H9 (cell line): ENCODE results near the gene SLC35F3. TPM values are rescaled to one million over a fixed set of nuclear protein-coding genes. Genes with fewer than 3 reads are reported as not detected.

Experiments
- DNase-seq: peaks from one replicate; pipeline ENCODE4 v3.0.0-alpha.2; 2017
- H2AFZ ChIP-seq: one replicate; pipeline ENCODE4 v1.6.1; 2013; ENCODE audit warnings: mild to moderate bottlenecking, low read length, control low read depth, moderate library complexity
- H2AK5ac ChIP-seq: 2 replicates; pipeline ENCODE4 v1.6.1; 2013; ENCODE audit warnings: low read length, control low read depth, mixed read lengths; ENCODE audit not compliant: insufficient read length
- H2BK120ac ChIP-seq: one replicate; pipeline ENCODE4 v1.6.1; 2013; ENCODE audit warnings: low read depth, mild to moderate bottlenecking, low read length, control low read depth, inconsistent platforms; ENCODE audit not compliant: poor library complexity, severe bottlenecking
- H2BK12ac ChIP-seq: 2 replicates; pipeline ENCODE4 v1.6.1; 2013; ENCODE audit warnings: low read length, control low read depth, mixed read lengths, low read depth; ENCODE audit not compliant: insufficient read length
- H2BK15ac ChIP-seq: 2 replicates; pipeline ENCODE4 v1.6.1; 2013; ENCODE audit warnings: low read depth, low read length, control low read depth
- H2BK20ac ChIP-seq: one replicate; pipeline ENCODE4 v1.6.1; 2013; ENCODE audit warnings: low read depth, mild to moderate bottlenecking, low read length, control low read depth, inconsistent platforms; ENCODE audit not compliant: poor library complexity, severe bottlenecking
- H2BK5ac ChIP-seq: 2 replicates; pipeline ENCODE4 v1.6.1; 2013; ENCODE audit warnings: low read length, control low read depth, mixed read lengths; ENCODE audit not compliant: insufficient read length
- H3K14ac ChIP-seq: 2 replicates; pipeline ENCODE4 v1.6.1; 2013; ENCODE audit warnings: low read length, control low read depth; ENCODE audit not compliant: insufficient read depth
- H3K18ac ChIP-seq: 2 replicates; pipeline ENCODE4 v1.6.1; 2013; ENCODE audit warnings: low read depth, mild to moderate bottlenecking, mixed read lengths, low read length, control low read depth; ENCODE audit not compliant: insufficient read length
- H3K23ac ChIP-seq: 2 replicates; pipeline ENCODE4 v1.6.1; 2013; ENCODE audit warnings: low read length, control low read depth, mixed read lengths, low read depth; ENCODE audit not compliant: insufficient read length
- H3K23me2 ChIP-seq: 2 replicates; pipeline ENCODE4 v1.6.1; 2013; ENCODE audit warnings: low read depth, mild to moderate bottlenecking, mixed read lengths, low read length, control low read depth; ENCODE audit not compliant: insufficient read length, poor library complexity, severe bottlenecking
- H3K27ac ChIP-seq: 2 replicates; pipeline ENCODE4 v1.5.1; 2013; ENCODE audit warnings: low read length, control low read depth, mixed read lengths, low read depth; ENCODE audit not compliant: insufficient read length
- H3K27me3 ChIP-seq: 2 replicates; pipeline ENCODE4 v1.6.1; 2013; ENCODE audit warnings: low read length, control low read depth, inconsistent platforms; ENCODE audit not compliant: insufficient read depth
- H3K4ac ChIP-seq: 2 replicates; pipeline ENCODE4 v1.6.1; 2013; ENCODE audit warnings: low read depth, mild to moderate bottlenecking, control low read depth, inconsistent platforms, low read length, moderate library complexity
- H3K4me1 ChIP-seq: 2 replicates; pipeline ENCODE4 v1.6.1; 2013; ENCODE audit warnings: low read length, control low read depth, inconsistent platforms; ENCODE audit not compliant: insufficient read depth
- H3K4me2 ChIP-seq: 2 replicates; pipeline ENCODE4 v1.6.1; 2013; ENCODE audit warnings: low read length, control low read depth, mixed read lengths; ENCODE audit not compliant: insufficient read length, insufficient read depth
- H3K56ac ChIP-seq: 2 replicates; pipeline ENCODE4 v1.6.1; 2013; ENCODE audit warnings: low read depth, mild to moderate bottlenecking, mixed read lengths, low read length, control low read depth; ENCODE audit not compliant: insufficient read length
- H3K79me1 ChIP-seq: 2 replicates; pipeline ENCODE4 v1.6.1; 2013; ENCODE audit warnings: low read depth, mild to moderate bottlenecking, moderate library complexity, low read length, control low read depth, inconsistent platforms; ENCODE audit not compliant: insufficient read depth, poor library complexity, severe bottlenecking
- H3K79me2 ChIP-seq: 2 replicates; pipeline ENCODE4 v1.6.1; 2013; ENCODE audit warnings: low read length, control low read depth, inconsistent platforms; ENCODE audit not compliant: insufficient read depth
- H3K9ac ChIP-seq: 2 replicates; pipeline ENCODE4 v1.6.1; 2013; ENCODE audit warnings: low read length, control low read depth, mixed read lengths; ENCODE audit not compliant: insufficient read length; ENCODE audit errors: extremely low read depth
- H3K9me3 ChIP-seq: one replicate; pipeline ENCODE4 v1.6.1; 2013; ENCODE audit warnings: low read depth, low read length, inconsistent platforms; ENCODE audit not compliant: control insufficient read depth
- H3T11ph ChIP-seq: one replicate; pipeline ENCODE4 v1.6.1; 2013; ENCODE audit warnings: mild to moderate bottlenecking, low read length, control low read depth, inconsistent platforms
- H4K20me1 ChIP-seq: one replicate; pipeline ENCODE4 v1.6.1; 2013; ENCODE audit not compliant: control insufficient read depth, insufficient read length, insufficient read depth
- H4K5ac ChIP-seq: 2 replicates; pipeline ENCODE4 v1.6.1; 2013; ENCODE audit warnings: low read depth, mild to moderate bottlenecking, mixed read lengths, low read length, control low read depth; ENCODE audit not compliant: insufficient read length
- H4K8ac ChIP-seq: replicated peaks from 2 replicates; pipeline ENCODE4 v1.6.1; 2013; ENCODE audit warnings: low read length, control low read depth, mixed read lengths, low read depth; ENCODE audit not compliant: insufficient read length
- H4K91ac ChIP-seq: 2 replicates; pipeline ENCODE4 v1.6.1; 2013; ENCODE audit warnings: low read depth, mild to moderate bottlenecking, moderate library complexity, mixed read lengths, low read length, control low read depth; ENCODE audit not compliant: insufficient read length
- H3K27ac Mint-ChIP-seq, 3 experiments: 2 replicates in 2 of 3; 3 replicates in 1 of 3; pipeline ENCODE4 v1.8.0; 2020 to 2021; ENCODE audit warnings: mixed read lengths in 3 of 3, mild to moderate bottlenecking in 1 of 3, moderate library complexity in 1 of 3
- H3K27me3 Mint-ChIP-seq: 2 replicates; pipeline ENCODE4 v1.8.0; 2021; ENCODE audit warnings: low read depth, mild to moderate bottlenecking, moderate library complexity, mixed read lengths
- H3K36me3 Mint-ChIP-seq, 3 experiments: 2 replicates in 2 of 3; 3 replicates in 1 of 3; pipeline ENCODE4 v1.8.0; 2020 to 2021; ENCODE audit warnings: low read depth in 3 of 3, mixed read lengths in 3 of 3; ENCODE audit not compliant: insufficient read depth in 1 of 3
- H3K4me1 Mint-ChIP-seq, 2 experiments: 2 replicates each; pipeline ENCODE4 v1.8.0; 2020; ENCODE audit warnings: mixed read lengths in 2 of 2
- H3K4me3 Mint-ChIP-seq, 2 experiments: 2 replicates in 1 of 2; 3 replicates in 1 of 2; pipeline ENCODE4 v1.8.0; 2020 to 2021; ENCODE audit warnings: mild to moderate bottlenecking in 2 of 2, mixed read lengths in 2 of 2, moderate library complexity in 1 of 2
- H3K9me3 Mint-ChIP-seq, 2 experiments: 2 replicates in 1 of 2; 3 replicates in 1 of 2; pipeline ENCODE4 v1.8.0; 2020; ENCODE audit warnings: mild to moderate bottlenecking in 2 of 2, mixed read lengths in 2 of 2, moderate library complexity in 1 of 2
- CTCF ChIP-seq: fragments of 200-600 bp; sonication (generic); conservative IDR thresholded peaks from 3 replicates; pipeline ENCODE4 v1.8.0; 2021; ENCODE audit warnings: antibody characterized with exemption, mild to moderate bottlenecking
- whole genome bisulfite sequencing: extraction: QIAGEN DNeasy Blood & Tissue Kit; methylation state at CpG from one replicate; pipeline ENCODE4 v1.1.7; 2013; ENCODE audit warnings: missing lambda C conversion rate, low lambda C conversion rate, mixed read lengths; ENCODE audit not compliant: insufficient read length; ENCODE audit errors: extremely low coverage; 5-methylcytosine and 5-hydroxymethylcytosine counted together
- total RNA-seq: library from RNA; stranded (reverse); gene quantifications from 2 replicates; pipeline ENCODE4 v1.2.1, GENCODE V29; 2021

SLC35F3 gene
- total RNA-seq, 1 experiment from 2014 or later: 0.81 TPM

GRCh38 chr1:234072793-234073192 lies 168.3 kb downstream of the SLC35F3 start:
- Histone ChIP-seq H3K9me3 (no peaks in the 10 kb centered on the region), H3K56ac (no peak overlapping the region), H2BK12ac (no peak overlapping the region), H3T11ph (no peak overlapping the region), H3K23ac (no peak overlapping the region), H3K27me3 (no peaks in the 10 kb centered on the region), H4K8ac (no peak overlapping the region), H3K27ac (no peak overlapping the region), H3K79me2 (no peaks in the 10 kb centered on the region), H3K79me1 (no peaks in the 10 kb centered on the region), H3K14ac (no peak overlapping the region), H3K4me1 (no peaks in the 10 kb centered on the region), H3K9ac (no peak overlapping the region), H4K20me1 (no peaks in the 10 kb centered on the region), H3K23me2 (no peaks in the 10 kb centered on the region), H2BK5ac (no peak overlapping the region), H2AK5ac (no peak overlapping the region), H4K91ac (no peak overlapping the region), H2BK20ac (no peak overlapping the region), H2BK15ac (no peak overlapping the region), H3K4ac (no peak overlapping the region), H3K4me2 (no peak overlapping the region), H2BK120ac (no peak overlapping the region), H4K5ac (no peak overlapping the region), H3K18ac (no peak overlapping the region), H2AFZ (no peak overlapping the region)
- no peak for TF ChIP-seq CTCF
- DNase-seq: no peak
- H3K27ac Mint-ChIP-seq: peak overlapping the region in 1 of 3 experiments; percentile 38; a peak in 2 of 7 replicates
- no peaks in the 10 kb centered on the region for H3K36me3 Mint-ChIP-seq
- WGBS: no CpG with 5 or more reads among the region's 3 CpGs
- peaks cover 15% of the 10 kb centered on the region in 2 experiments for H3K4me1 Mint-ChIP-seq
- H3K27me3 Mint-ChIP-seq: no peaks in the 10 kb centered on the region; the same call in 1 of the 2 replicates
- no peaks in the 10 kb centered on the region for H3K9me3 Mint-ChIP-seq
- no peak overlapping the region for H3K4me3 Mint-ChIP-seq
